Chondrocyte (in vitro differentiated cells): ENCODE data around the gene SMARCC2. TPM values are rescaled to one million over a fixed set of nuclear protein-coding genes. Genes with fewer than 3 reads are reported as not detected.
A peak's percentile ranks its signal among the peaks of the same experiment; 100 is the strongest.

ENCODE experiments used
- DNase-seq: peaks from one replicate; pipeline ENCODE4 v3.0.0; 2021; ENCODE audit warnings: mixed read lengths, low spot score
- H3K27ac Mint-ChIP-seq: one replicate; pipeline ENCODE4 v1.8.0; 2021; ENCODE audit warnings: mild to moderate bottlenecking, moderate library complexity, mixed read lengths; ENCODE audit not compliant: unreplicated experiment
- H3K27me3 Mint-ChIP-seq: 2 replicates; pipeline ENCODE4 v1.8.0; 2021; ENCODE audit warnings: low read depth, mixed read lengths
- H3K36me3 Mint-ChIP-seq: 2 replicates; pipeline ENCODE4 v1.8.0; 2021; ENCODE audit warnings: low read depth, mixed read lengths
- H3K4me1 Mint-ChIP-seq: 2 replicates; pipeline ENCODE4 v1.8.0; 2021; ENCODE audit warnings: low read depth, mild to moderate bottlenecking, mixed read lengths
- H3K4me3 Mint-ChIP-seq: one replicate; pipeline ENCODE4 v1.8.0; 2021; ENCODE audit warnings: mild to moderate bottlenecking, moderate library complexity, mixed read lengths; ENCODE audit not compliant: unreplicated experiment
- H3K9me3 Mint-ChIP-seq: 2 replicates; pipeline ENCODE4 v1.8.0; 2021; ENCODE audit warnings: low read depth, mixed read lengths
- total RNA-seq: library from RNA; stranded (reverse); gene quantifications from 3 replicates; pipeline ENCODE4 v1.2.1, GENCODE V29; 2021
- TF ChIP-seq, protein P1 (sequence below): fragments of 200-600 bp; sonication (generic); IDR thresholded peaks from 2 replicates; pipeline ENCODE4 v1.5.0; 2021; ENCODE audit warnings: antibody characterized with exemption, mild to moderate bottlenecking, moderate library complexity

The SMARCC2 gene
- total RNA-seq, 1 donor from 2014 or later, result 57.4 TPM

DNA sequence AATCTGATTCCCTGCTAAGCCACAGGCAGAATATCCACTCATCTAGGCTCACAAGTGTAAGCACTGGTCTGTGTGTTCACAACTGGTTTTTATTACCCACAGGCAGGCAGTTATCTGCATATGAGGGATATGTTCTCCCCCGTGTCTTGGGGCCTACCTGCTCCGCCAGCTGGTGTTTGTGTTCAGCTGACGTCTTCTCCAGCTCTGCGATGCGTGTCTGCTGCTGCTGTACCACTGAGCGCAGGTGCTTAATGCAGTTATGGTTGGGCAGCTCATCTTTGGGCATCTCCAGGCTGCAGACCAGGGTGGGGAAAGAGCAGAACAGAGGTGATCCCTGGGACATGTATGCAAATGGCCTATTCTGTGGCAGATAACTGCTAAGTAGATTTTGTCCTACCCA is 18.7 kb upstream of the SMARCC2 start:
- Mint-ChIP-seq H3K36me3 (peaks cover 48% of the 10 kb centered on the region), H3K27me3 (no peaks in the 10 kb centered on the region), H3K4me3 (no peak overlapping the region), H3K27ac (no peak overlapping the region), H3K9me3 (no peaks in the 10 kb centered on the region), H3K4me1 (no peaks in the 10 kb centered on the region)
- TF ChIP-seq, protein P1, sequence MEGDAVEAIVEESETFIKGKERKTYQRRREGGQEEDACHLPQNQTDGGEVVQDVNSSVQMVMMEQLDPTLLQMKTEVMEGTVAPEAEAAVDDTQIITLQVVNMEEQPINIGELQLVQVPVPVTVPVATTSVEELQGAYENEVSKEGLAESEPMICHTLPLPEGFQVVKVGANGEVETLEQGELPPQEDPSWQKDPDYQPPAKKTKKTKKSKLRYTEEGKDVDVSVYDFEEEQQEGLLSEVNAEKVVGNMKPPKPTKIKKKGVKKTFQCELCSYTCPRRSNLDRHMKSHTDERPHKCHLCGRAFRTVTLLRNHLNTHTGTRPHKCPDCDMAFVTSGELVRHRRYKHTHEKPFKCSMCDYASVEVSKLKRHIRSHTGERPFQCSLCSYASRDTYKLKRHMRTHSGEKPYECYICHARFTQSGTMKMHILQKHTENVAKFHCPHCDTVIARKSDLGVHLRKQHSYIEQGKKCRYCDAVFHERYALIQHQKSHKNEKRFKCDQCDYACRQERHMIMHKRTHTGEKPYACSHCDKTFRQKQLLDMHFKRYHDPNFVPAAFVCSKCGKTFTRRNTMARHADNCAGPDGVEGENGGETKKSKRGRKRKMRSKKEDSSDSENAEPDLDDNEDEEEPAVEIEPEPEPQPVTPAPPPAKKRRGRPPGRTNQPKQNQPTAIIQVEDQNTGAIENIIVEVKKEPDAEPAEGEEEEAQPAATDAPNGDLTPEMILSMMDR, result no peak
- no peak for DNase-seq

DNA sequence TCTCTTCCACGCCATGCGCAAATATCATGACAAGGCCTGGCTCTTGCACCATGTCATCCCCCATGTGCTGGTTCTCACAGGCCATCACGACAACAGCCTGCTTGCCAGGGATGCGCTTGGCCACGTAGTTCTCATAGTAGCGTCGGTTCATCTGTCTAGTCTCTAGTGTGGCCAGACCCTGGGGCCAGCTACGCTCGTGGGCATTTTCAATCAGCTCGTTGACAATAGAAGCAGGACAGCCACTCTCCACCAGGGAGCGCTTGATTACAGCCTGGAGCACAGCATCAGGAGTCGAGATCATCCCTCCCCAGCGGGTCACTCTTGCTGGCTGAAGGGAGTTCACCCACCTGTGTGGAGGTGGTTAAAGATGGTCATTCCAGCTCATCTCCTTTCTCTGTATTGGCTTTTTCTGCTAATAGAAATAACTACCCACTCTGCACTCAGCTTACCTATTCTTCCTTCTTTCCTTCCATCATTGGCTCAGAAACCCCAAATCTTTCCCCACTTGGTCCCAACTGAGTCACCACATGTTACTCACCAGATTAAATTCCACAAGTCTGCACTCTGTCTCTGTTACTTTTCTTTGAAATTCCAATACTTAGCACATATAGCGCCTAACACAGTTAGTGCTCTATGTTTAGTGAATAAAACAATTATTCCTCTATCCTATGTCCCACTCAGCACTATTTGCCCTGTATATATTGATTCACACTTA is 17.3 kb upstream of the SMARCC2 start:
- H3K36me3 Mint-ChIP-seq, result peaks cover 44% of the 10 kb centered on the region

DNA sequence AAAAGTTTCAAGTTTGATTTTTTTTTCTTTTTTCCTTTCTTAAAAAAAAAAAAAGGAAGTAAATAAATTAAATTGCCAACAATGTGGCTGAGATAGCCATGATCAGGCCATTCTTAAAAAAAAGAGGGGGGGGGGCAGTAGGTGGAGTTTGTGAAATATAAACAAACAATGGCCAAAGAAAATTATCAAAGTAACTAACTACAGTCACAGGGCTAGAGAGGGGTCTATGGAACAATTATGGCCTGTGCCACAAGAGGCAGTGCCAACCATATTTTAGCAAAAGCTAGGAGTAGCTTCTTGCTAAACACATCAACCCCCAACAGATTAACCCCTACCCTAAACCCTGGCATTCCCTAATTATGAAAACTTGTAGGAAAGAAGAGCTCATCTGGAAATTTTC is 16.2 kb upstream of the SMARCC2 start:
- TF ChIP-seq, protein P1, result peak; percentile 26
- Mint-ChIP-seq H3K4me3 (no peak overlapping the region), H3K4me1 (no peaks in the 10 kb centered on the region), H3K27me3 (no peaks in the 10 kb centered on the region), H3K9me3 (no peaks in the 10 kb centered on the region), H3K27ac (no peak overlapping the region), H3K36me3 (peaks cover 38% of the 10 kb centered on the region)
- no peak for DNase-seq

More for the DNA sequence above, 17.3 kb upstream of the SMARCC2 start:
- Mint-ChIP-seq H3K27ac (no peak overlapping the region), H3K4me1 (no peaks in the 10 kb centered on the region), H3K4me3 (no peak overlapping the region), H3K27me3 (no peaks in the 10 kb centered on the region), H3K9me3 (no peaks in the 10 kb centered on the region)
- DNase-seq, result no peak
- TF ChIP-seq, protein P1, result peak; percentile 76

DNA sequence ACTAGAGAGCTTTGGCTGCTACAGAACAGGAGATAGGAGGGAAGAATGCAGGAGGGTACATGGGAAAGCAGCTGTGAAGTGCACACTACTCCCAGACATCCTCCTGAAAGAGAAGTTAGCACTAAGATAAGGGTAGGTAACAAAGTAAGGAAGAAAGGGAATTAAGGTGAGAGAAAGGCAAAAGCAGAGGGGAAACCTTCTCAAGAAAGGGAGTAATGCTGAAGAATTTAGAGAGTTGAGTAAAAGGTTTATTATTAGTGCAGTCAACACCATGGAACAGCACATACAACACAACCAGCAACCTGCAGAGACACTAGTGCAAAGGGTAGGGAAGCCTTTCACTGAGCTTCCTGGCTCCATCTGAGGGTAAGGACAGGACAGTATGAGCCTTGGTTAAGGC is 15.0 kb upstream of the SMARCC2 start:
- DNase-seq, result no peak

DNA sequence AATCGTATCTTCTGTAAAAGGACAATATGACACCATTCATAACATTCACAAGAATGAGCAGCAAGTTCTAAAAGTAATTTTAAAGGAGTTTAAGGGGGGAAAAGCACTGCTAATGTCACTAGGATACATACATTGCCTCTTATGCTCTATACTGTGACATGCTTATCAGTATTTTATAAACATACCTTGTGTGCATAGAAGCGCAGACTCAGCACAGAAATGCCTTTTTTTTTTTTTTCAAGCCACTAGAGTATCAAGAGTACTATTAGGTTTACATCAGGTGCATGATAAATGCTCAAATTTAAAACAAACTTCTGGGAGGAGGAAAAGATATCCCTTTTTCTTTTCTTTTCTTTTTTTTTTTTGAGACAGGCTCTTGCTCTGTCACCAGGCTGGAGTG is 13.6 kb upstream of the SMARCC2 start:
- no peak for DNase-seq
- Mint-ChIP-seq H3K4me3 (no peak overlapping the region), H3K27ac (no peak overlapping the region)

More for the DNA sequence above, 15.0 kb upstream of the SMARCC2 start:
- Mint-ChIP-seq H3K27ac (no peak overlapping the region), H3K4me3 (no peak overlapping the region), H3K27me3 (no peaks in the 10 kb centered on the region), H3K36me3 (peaks cover 31% of the 10 kb centered on the region), H3K9me3 (no peaks in the 10 kb centered on the region), H3K4me1 (no peaks in the 10 kb centered on the region)
- TF ChIP-seq, protein P1, result no peak

More for the DNA sequence above, 13.6 kb upstream of the SMARCC2 start:
- no peaks in the 10 kb centered on the region for H3K9me3 Mint-ChIP-seq
- H3K27me3 Mint-ChIP-seq, result no peaks in the 10 kb centered on the region
- H3K36me3 Mint-ChIP-seq, result peaks cover 27% of the 10 kb centered on the region
- TF ChIP-seq, protein P1, result no peak
- H3K4me1 Mint-ChIP-seq, result peaks cover 6% of the 10 kb centered on the region
